ENCODE measurements around the gene GNMT.

GNMT gene

GRCh38 chr6:42932412-42932811 is 28.1 kb upstream of the GNMT start:
- Histone ChIP-seq H3K18ac (ENCODE audit: low read length) (no peak overlapping the region), H2BK5ac (ENCODE audit: low read length) (no peak overlapping the region), H3K27me3 (ENCODE audit: insufficient read depth, low read length, poor library complexity) (no peaks in the 10 kb centered on the region), H3K79me2 (ENCODE audit: control insufficient read depth, insufficient read depth, low read length) (peaks cover 29% of the 10 kb centered on the region), H3K4me3 (ENCODE audit: low read length) (no peak overlapping the region), H2AK5ac (ENCODE audit: low read length) (no peak overlapping the region), H4K8ac (ENCODE audit: low read depth, low read length) (no peak overlapping the region), H4K5ac (ENCODE audit: low read length) (no peak overlapping the region), H3K4me2 (ENCODE audit: low read length) (no peak overlapping the region), H3K56ac (ENCODE audit: low read length) (no peak overlapping the region), H3K4ac (ENCODE audit: low read depth, low read length) (no peak overlapping the region), H3K4me1 (ENCODE audit: control insufficient read depth, low read depth, low read length) (peaks cover 2% of the 10 kb centered on the region), H3K9ac (ENCODE audit: low read length) (peak overlapping the region; percentile 10), H3K79me1 (ENCODE audit: low read length) (peaks cover 18% of the 10 kb centered on the region), H3K23ac (ENCODE audit: low read length) (no peak overlapping the region), H2BK15ac (replicated peaks; ENCODE audit: low read depth) (no peak overlapping the region), H3K36me3 (ENCODE audit: control insufficient read depth, insufficient read depth, low read length) (peaks cover 5% of the 10 kb centered on the region), H3K27ac (ENCODE audit: low read depth, low read length) (no peak overlapping the region), H2BK120ac (ENCODE audit: low read depth, low read length) (no peak overlapping the region)
- no peak for DNase-seq
- no CpG with 5 or more reads among the region's 3 CpGs for WGBS (ENCODE audit: extremely low coverage, insufficient coverage, low lambda C conversion rate)

- Histone ChIP-seq H3K79me2 (ENCODE audit: control insufficient read depth, insufficient read depth, low read length) (peaks cover 29% of the 10 kb centered on the region), H2BK120ac (ENCODE audit: low read depth, low read length) (no peak overlapping the region), H4K5ac (ENCODE audit: low read length) (no peak overlapping the region), H3K9ac (ENCODE audit: low read length) (no peak overlapping the region), H3K56ac (ENCODE audit: low read length) (no peak overlapping the region), H3K4me3 (ENCODE audit: low read length) (no peak overlapping the region), H3K36me3 (ENCODE audit: control insufficient read depth, insufficient read depth, low read length) (peaks cover 6% of the 10 kb centered on the region), H3K4me2 (ENCODE audit: low read length) (no peak overlapping the region), H3K27me3 (ENCODE audit: insufficient read depth, low read length, poor library complexity) (no peaks in the 10 kb centered on the region), H4K8ac (ENCODE audit: low read depth, low read length) (no peak overlapping the region), H3K4me1 (ENCODE audit: control insufficient read depth, low read depth, low read length) (peaks cover 2% of the 10 kb centered on the region), H3K23ac (ENCODE audit: low read length) (no peak overlapping the region), H3K27ac (ENCODE audit: low read depth, low read length) (no peak overlapping the region), H2BK15ac (replicated peaks; ENCODE audit: low read depth) (no peak overlapping the region), H3K79me1 (ENCODE audit: low read length) (peaks cover 18% of the 10 kb centered on the region), H3K4ac (ENCODE audit: low read depth, low read length) (no peak overlapping the region), H2BK5ac (ENCODE audit: low read length) (no peak overlapping the region), H2AK5ac (ENCODE audit: low read length) (no peak overlapping the region), H3K18ac (ENCODE audit: low read length) (no peak overlapping the region)
- no peak for DNase-seq
- no CpG with 5 or more reads among the region's 3 CpGs for WGBS (ENCODE audit: extremely low coverage, insufficient coverage, low lambda C conversion rate)
These were observed 27.3 kb upstream of the GNMT start for GRCh38 chr6:42933205-42933604.

GRCh38 chr6:42935322-42935721 is 25.2 kb upstream of the GNMT start:
- Histone ChIP-seq H3K4me1 (ENCODE audit: control insufficient read depth, low read depth, low read length) (peaks cover 2% of the 10 kb centered on the region), H4K5ac (ENCODE audit: low read length) (no peak overlapping the region), H3K79me2 (ENCODE audit: control insufficient read depth, insufficient read depth, low read length) (peaks cover 28% of the 10 kb centered on the region), H4K8ac (ENCODE audit: low read depth, low read length) (no peak overlapping the region), H3K27ac (ENCODE audit: low read depth, low read length) (no peak overlapping the region), H2BK120ac (ENCODE audit: low read depth, low read length) (no peak overlapping the region), H2BK5ac (ENCODE audit: low read length) (no peak overlapping the region), H3K56ac (ENCODE audit: low read length) (no peak overlapping the region), H3K18ac (ENCODE audit: low read length) (no peak overlapping the region), H3K27me3 (ENCODE audit: insufficient read depth, low read length, poor library complexity) (no peaks in the 10 kb centered on the region), H3K4me2 (ENCODE audit: low read length) (no peak overlapping the region), H2AK5ac (ENCODE audit: low read length) (no peak overlapping the region), H3K9ac (ENCODE audit: low read length) (no peak overlapping the region), H3K36me3 (ENCODE audit: control insufficient read depth, insufficient read depth, low read length) (peaks cover 6% of the 10 kb centered on the region), H3K23ac (ENCODE audit: low read length) (no peak overlapping the region), H3K4ac (ENCODE audit: low read depth, low read length) (no peak overlapping the region), H3K79me1 (ENCODE audit: low read length) (peaks cover 16% of the 10 kb centered on the region), H2BK15ac (replicated peaks; ENCODE audit: low read depth) (no peak overlapping the region), H3K4me3 (ENCODE audit: low read length) (no peak overlapping the region)
- no CpG with 5 or more reads among the region's 7 CpGs for WGBS (ENCODE audit: extremely low coverage, insufficient coverage, low lambda C conversion rate)
- no peak for DNase-seq

GRCh38 chr6:42936398-42936797 is 24.2 kb upstream of the GNMT start:
- H2BK120ac ChIP-seq (ENCODE audit: low read depth, low read length), result no peak overlapping the region
- no peaks in the 10 kb centered on the region for H3K4me1 ChIP-seq (ENCODE audit: control insufficient read depth, low read depth, low read length)
- no peak overlapping the region for H3K18ac ChIP-seq (ENCODE audit: low read length)
- H3K79me2 ChIP-seq (ENCODE audit: control insufficient read depth, insufficient read depth, low read length), result peaks cover 18% of the 10 kb centered on the region
- H2BK15ac ChIP-seq (replicated peaks; ENCODE audit: low read depth), result no peak overlapping the region
- no peak overlapping the region for H3K9ac ChIP-seq (ENCODE audit: low read length)
- H2AK5ac ChIP-seq (ENCODE audit: low read length), result no peak overlapping the region
- H3K23ac ChIP-seq (ENCODE audit: low read length), result no peak overlapping the region
- H2BK5ac ChIP-seq (ENCODE audit: low read length), result no peak overlapping the region
- H4K8ac ChIP-seq (ENCODE audit: low read depth, low read length), result no peak overlapping the region
- H3K27ac ChIP-seq (ENCODE audit: low read depth, low read length), result no peak overlapping the region
- H3K4me3 ChIP-seq (ENCODE audit: low read length), result no peak overlapping the region
- no peak overlapping the region for H3K56ac ChIP-seq (ENCODE audit: low read length)
- H3K4ac ChIP-seq (ENCODE audit: low read depth, low read length), result no peak overlapping the region
- no CpG with 5 or more reads among the region's 11 CpGs for WGBS (ENCODE audit: extremely low coverage, insufficient coverage, low lambda C conversion rate)
- peaks cover 13% of the 10 kb centered on the region for H3K79me1 ChIP-seq (ENCODE audit: low read length)
- peaks cover 6% of the 10 kb centered on the region for H3K36me3 ChIP-seq (ENCODE audit: control insufficient read depth, insufficient read depth, low read length)
- DNase-seq, result no peak
- H3K4me2 ChIP-seq (ENCODE audit: low read length), result no peak overlapping the region
- no peak overlapping the region for H4K5ac ChIP-seq (ENCODE audit: low read length)
- no peaks in the 10 kb centered on the region for H3K27me3 ChIP-seq (ENCODE audit: insufficient read depth, low read length, poor library complexity)

- Histone ChIP-seq H3K27ac (ENCODE audit: low read depth, low read length) (no peak overlapping the region), H3K79me2 (ENCODE audit: control insufficient read depth, insufficient read depth, low read length) (peaks cover 9% of the 10 kb centered on the region), H3K36me3 (ENCODE audit: control insufficient read depth, insufficient read depth, low read length) (peaks cover 6% of the 10 kb centered on the region), H4K8ac (ENCODE audit: low read depth, low read length) (no peak overlapping the region), H2BK5ac (ENCODE audit: low read length) (no peak overlapping the region), H3K79me1 (ENCODE audit: low read length) (peaks cover 9% of the 10 kb centered on the region), H3K4me1 (ENCODE audit: control insufficient read depth, low read depth, low read length) (no peaks in the 10 kb centered on the region), H2BK15ac (replicated peaks; ENCODE audit: low read depth) (no peak overlapping the region), H2BK120ac (ENCODE audit: low read depth, low read length) (no peak overlapping the region), H3K18ac (ENCODE audit: low read length) (no peak overlapping the region), H3K9ac (ENCODE audit: low read length) (no peak overlapping the region), H3K4me3 (ENCODE audit: low read length) (no peak overlapping the region), H3K23ac (ENCODE audit: low read length) (no peak overlapping the region), H3K27me3 (ENCODE audit: insufficient read depth, low read length, poor library complexity) (no peaks in the 10 kb centered on the region), H3K4ac (ENCODE audit: low read depth, low read length) (no peak overlapping the region), H4K5ac (ENCODE audit: low read length) (no peak overlapping the region), H3K4me2 (ENCODE audit: low read length) (no peak overlapping the region), H2AK5ac (ENCODE audit: low read length) (no peak overlapping the region), H3K56ac (ENCODE audit: low read length) (no peak overlapping the region)
- DNase-seq, result no peak
- no CpG with 5 or more reads among the region's 13 CpGs for WGBS (ENCODE audit: extremely low coverage, insufficient coverage, low lambda C conversion rate)
These were observed 22.8 kb upstream of the GNMT start for GRCh38 chr6:42937548-42938427.

GRCh38 chr6:42938428-42938796 is 22.1 kb upstream of the GNMT start:
- H3K9ac ChIP-seq (ENCODE audit: low read length), result no peak overlapping the region
- H3K23ac ChIP-seq (ENCODE audit: low read length), result no peak overlapping the region
- no peak overlapping the region for H2BK5ac ChIP-seq (ENCODE audit: low read length)
- H3K27me3 ChIP-seq (ENCODE audit: insufficient read depth, low read length, poor library complexity), result no peaks in the 10 kb centered on the region
- H3K18ac ChIP-seq (ENCODE audit: low read length), result no peak overlapping the region
- peaks cover 7% of the 10 kb centered on the region for H3K79me1 ChIP-seq (ENCODE audit: low read length)
- H3K4ac ChIP-seq (ENCODE audit: low read depth, low read length), result no peak overlapping the region
- peaks cover 6% of the 10 kb centered on the region for H3K36me3 ChIP-seq (ENCODE audit: control insufficient read depth, insufficient read depth, low read length)
- no peak overlapping the region for H3K4me3 ChIP-seq (ENCODE audit: low read length)
- H3K4me2 ChIP-seq (ENCODE audit: low read length), result no peak overlapping the region
- H4K5ac ChIP-seq (ENCODE audit: low read length), result no peak overlapping the region
- no peak overlapping the region for H4K8ac ChIP-seq (ENCODE audit: low read depth, low read length)
- no peak overlapping the region for H3K56ac ChIP-seq (ENCODE audit: low read length)
- WGBS (ENCODE audit: extremely low coverage, insufficient coverage, low lambda C conversion rate), result no CpG with 5 or more reads among the region's 5 CpGs
- DNase-seq, result no peak
- no peak overlapping the region for H3K27ac ChIP-seq (ENCODE audit: low read depth, low read length)
- no peaks in the 10 kb centered on the region for H3K4me1 ChIP-seq (ENCODE audit: control insufficient read depth, low read depth, low read length)
- H2AK5ac ChIP-seq (ENCODE audit: low read length), result no peak overlapping the region
- no peak overlapping the region for H2BK120ac ChIP-seq (ENCODE audit: low read depth, low read length)
- peaks cover 4% of the 10 kb centered on the region for H3K79me2 ChIP-seq (ENCODE audit: control insufficient read depth, insufficient read depth, low read length)
- no peak overlapping the region for H2BK15ac ChIP-seq (replicated peaks; ENCODE audit: low read depth)

All from mesendoderm (in vitro differentiated cells).